Epidermal melanocyte (primary cell): ENCODE results near the gene EEIG2.
"Not testable (repeated sequence)": the region's sequence is repeated elsewhere in the genome, so short reads cannot be mapped to it uniquely, and the experiment has no call there.

Source experiments
- DNase-seq: peaks from one replicate; pipeline ENCODE4 v3.0.0; 2011; ENCODE audit warnings: low spot score; ENCODE audit not compliant: insufficient read length

EEIG2 gene

GRCh38 chr1:108559215-108560186 is at the start of gene EEIG2:
TSS of gene EEIG2 (plus strand) at chr1:108560100. CDS start at chr1:108560429, 329 bp downstream.
- DNase-seq: peak; percentile 77

DNA sequence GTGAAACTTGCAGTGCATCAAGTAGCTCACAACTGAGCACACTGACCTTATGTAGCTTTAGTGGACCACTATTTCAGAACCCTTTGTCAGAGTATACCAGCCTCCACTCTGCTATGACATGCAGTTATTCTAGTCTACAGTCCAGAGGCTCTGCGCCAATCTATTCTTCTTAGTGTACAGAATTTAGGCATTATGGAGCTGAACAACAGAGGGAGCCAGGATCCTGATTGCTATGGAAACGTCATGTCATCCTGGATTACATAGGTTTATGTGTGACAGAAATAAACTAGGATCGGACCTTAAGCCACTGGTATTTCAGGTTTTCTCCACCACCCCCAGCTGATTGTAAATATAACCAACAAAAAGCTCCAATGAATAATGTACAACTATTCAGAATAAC is 48.1 kb upstream of the EEIG2 start:
- no peak for DNase-seq

GRCh38 chr1:108512239-108513043 is 47.5 kb upstream of the EEIG2 start:
- DNase-seq: peak; percentile 19

GRCh38 chr1:108513044-108513415 is 46.9 kb upstream of the EEIG2 start:
- no peak for DNase-seq

DNA sequence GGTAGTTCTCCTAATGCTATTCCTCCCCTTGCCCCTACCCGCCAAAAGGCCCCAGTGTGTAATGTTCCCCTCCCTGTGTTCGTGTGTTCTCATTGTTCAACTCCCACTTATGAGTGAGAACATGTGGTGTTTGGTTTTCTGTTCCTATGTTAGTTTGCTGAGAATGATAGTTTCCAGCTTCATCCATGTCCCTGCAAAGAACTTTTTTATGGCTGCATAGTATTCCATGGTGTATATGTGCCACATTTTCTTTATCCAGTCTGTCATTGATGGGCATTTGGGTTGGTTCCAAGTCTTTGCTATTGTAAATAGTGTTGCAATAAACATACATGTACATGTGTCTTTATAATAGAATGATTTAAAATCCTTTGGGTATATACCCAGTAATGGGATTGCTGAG is 46.0 kb upstream of the EEIG2 start:
- DNase-seq: not testable (repeated sequence)

DNA sequence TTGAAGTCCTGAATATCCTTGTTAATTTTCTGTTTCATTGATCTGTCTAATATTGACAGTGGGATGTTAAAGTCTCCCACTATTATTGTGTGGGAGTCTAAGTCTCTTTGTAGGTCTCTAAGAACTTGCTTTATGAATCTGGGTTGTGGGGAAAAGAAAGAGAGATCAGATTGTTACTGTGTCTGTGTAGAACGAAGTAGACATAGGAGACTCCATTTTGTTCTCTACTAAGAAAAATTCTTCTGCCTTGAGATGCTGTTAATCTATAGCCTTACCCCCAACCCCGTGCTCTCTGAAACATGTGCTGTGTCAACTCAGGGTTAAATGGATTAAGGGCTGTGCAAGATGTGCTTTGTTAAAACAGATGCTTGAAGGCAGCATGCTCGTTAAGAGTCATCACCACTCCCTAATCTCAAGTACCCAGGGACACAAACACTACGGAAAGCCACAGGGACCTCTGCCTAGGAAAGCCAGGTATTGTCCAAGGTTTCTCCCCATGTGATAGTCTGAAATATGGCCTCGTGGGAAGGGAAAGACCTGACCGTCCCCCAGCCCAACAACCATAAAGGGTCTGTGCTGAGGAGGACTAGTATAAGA is 42.5 kb upstream of the EEIG2 start:
- DNase-seq: not testable (repeated sequence)

- DNase-seq: no peak
Observed at GRCh38 chr1:108521990-108522393, 37.9 kb upstream of the EEIG2 start.

- DNase-seq: no peak
Observed at GRCh38 chr1:108523829-108524228, 36.1 kb upstream of the EEIG2 start.

DNA sequence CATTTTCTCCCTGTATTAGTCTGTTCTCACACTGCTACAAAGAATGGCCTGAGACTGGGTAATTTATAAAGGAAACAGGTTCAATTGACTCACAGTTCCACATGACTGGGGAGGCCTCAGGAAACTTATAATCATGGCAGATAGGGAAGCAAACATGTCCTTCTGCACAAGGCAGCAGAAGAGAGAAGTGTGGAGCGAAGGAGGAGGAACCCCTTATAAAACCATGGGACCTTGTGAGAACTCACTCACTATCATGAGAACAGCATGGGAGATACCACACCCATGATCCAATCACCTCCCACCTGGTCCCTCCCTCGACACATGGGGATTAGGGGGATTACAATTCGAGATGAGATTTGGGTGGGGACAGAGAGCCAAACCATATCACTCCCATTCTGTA is 35.2 kb upstream of the EEIG2 start:
- no peak for DNase-seq

DNA sequence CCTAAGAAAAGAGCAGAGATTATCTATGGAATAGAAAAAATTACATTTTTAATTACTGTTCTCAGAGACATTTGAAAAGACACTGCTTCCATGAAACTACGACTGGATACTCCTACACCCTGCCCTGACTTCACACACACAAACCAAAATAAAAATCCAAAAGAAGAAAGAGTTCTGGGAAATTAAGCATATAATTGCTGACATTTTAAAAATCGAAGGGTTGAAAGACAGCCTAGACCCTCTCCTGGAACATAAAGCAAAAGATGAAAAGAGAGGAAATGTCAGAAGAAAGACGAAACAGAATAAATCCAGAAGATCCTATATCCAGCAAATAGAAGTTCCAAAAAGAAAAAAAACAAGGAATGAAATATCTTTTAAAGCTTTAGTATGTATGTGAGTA is 32.8 kb upstream of the EEIG2 start:
- DNase-seq: no peak

DNA sequence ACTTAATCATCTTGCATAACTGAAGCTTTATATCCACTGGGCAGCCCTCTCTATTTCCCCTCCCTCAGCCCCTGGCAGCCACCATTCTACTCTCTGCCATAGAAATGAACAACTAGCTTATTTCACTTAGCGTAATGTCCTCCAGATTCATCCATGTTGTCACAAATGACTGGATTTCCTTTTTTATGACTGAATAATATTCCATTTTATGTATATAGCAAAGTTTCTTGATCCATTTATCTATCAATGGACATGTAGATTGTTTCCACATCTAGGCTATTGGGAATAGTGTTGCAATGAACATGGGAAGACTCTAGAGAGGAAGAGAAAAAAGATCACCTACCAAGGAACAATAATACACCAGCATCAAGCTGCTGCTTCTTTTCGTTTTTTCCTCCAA is 32.1 kb upstream of the EEIG2 start:
- no peak for DNase-seq

- DNase-seq: no peak
Observed at GRCh38 chr1:108531444-108531843, 28.5 kb upstream of the EEIG2 start.

DNA sequence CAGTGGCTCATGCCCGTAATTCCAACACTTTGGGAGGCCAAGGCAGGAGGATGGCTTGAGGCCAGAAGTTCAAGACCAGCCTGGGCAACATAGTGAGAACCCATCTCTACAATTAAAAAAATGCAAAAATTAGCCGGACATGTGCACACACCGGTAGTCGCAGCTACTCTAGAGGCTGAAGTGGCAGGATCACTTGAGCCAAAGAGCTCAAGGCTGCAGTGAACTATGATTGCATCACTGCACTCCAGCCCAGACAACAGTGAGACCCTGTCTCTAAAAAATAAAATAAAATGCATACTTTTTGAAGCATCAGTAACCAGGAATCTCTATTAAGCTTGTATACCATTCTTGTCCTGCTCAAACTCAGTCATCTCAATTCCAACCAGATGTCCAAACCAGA is 27.2 kb upstream of the EEIG2 start:
- no peak for DNase-seq

DNA sequence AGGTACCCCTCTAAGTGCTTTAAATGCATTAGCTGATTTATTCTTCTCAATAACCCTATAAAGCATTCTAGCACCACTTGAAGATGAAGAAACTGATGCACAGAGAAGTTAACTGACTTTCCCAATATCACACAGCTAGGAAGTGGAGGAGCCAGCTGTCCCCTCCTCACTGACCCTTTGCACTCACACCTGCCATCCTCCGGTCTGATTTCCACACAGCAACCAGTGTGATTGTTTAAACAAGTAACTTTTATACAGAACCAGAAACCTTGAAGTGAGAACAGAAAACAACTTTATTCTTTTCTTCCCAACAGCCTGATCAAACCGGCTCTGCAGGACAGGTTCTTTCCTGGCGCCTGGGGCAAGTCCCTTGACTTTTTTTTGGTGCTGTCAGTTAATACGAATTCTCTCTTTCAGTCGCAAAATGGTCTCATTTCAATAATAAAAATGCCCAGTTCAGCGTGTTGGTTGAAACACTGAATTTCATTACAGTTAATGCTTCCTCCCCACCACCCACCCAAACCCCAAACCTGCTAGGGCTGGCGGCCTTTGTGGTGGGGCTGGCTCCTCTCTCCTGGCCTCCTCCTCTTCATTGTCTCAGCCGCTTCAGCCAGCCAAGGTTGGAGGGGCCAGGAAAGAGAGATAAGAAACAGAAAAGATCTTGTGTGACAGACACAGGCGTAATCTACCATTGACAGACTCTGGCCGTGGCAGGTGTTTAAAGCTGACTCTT is 26.4 kb upstream of the EEIG2 start:
- DNase-seq: no peak

- no peak for DNase-seq
Observed at GRCh38 chr1:108534759-108535158, 25.1 kb upstream of the EEIG2 start.

- not testable (repeated sequence) for DNase-seq
Observed at GRCh38 chr1:108535315-108535897, 24.5 kb upstream of the EEIG2 start.

DNA sequence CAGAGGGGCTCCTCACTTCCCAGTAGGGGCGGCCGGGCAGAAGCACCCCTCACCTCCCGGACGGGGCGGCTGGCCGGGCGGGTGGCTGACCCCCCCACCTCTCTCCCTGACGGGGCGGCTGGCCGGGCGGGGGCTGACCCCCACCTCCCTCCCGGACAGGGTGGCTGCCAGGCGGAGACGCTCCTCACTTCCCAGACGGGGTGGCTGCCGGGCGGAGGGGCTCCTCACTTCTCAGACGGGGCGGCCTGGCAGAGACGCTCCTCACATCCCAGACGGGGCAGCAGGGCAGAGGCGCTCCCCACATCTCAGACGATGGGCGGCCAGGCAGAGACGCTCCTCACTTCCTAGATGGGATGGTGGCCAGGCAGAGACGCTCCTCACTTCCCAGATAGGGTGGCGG is 23.9 kb upstream of the EEIG2 start:
- DNase-seq: not testable (repeated sequence)

DNA sequence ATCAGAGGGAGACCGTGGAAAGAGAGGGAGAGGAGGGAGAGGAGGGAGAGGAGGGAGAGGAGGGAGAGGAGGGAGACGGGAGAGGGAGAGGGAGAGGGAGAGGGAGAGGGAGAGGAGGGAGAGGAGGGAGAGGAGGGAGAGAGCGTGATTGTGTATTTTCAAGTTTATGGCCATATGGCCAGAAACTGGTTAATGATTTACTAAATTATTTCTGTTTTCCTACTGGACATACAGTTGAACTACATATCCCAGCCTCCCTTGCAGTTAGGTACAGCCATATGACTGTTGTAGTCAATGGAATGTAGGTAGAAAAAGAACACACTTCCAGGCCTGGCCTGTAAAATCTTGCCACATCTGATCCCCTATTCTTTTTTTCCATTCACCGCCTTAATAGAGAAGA is 23.1 kb upstream of the EEIG2 start:
- not testable (repeated sequence) for DNase-seq

- no peak for DNase-seq
Observed at GRCh38 chr1:108537976-108538375, 21.9 kb upstream of the EEIG2 start.

DNA sequence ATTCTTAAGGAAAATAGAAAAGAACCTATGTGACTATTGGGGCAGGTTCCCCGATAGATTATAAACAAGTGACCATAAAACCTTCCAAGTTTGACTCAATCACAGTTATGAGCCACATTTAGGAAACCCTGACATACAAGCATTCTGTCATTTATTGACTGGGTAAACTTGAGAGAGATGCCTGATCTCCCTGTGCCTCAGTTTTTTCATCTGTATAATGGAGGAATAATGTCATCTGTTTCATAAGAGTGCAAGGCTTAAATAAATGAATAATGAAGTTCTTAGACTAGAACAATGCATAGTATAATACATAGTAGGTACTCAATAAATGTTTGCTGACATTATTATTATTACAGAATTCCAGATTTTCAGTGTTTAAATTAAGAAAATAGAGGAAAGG is 18.9 kb upstream of the EEIG2 start:
- DNase-seq: no peak

GRCh38 chr1:108541861-108542260 is 18.0 kb upstream of the EEIG2 start:
- no peak for DNase-seq
